ENCODE measurements around the gene NUDT15.
A peak's percentile ranks its signal among the peaks of the same experiment; 100 is the strongest.
"Not testable (repeated sequence)": the region's sequence is repeated elsewhere in the genome, so short reads cannot be mapped to it uniquely, and the experiment has no call there.

Gene NUDT15

DNA sequence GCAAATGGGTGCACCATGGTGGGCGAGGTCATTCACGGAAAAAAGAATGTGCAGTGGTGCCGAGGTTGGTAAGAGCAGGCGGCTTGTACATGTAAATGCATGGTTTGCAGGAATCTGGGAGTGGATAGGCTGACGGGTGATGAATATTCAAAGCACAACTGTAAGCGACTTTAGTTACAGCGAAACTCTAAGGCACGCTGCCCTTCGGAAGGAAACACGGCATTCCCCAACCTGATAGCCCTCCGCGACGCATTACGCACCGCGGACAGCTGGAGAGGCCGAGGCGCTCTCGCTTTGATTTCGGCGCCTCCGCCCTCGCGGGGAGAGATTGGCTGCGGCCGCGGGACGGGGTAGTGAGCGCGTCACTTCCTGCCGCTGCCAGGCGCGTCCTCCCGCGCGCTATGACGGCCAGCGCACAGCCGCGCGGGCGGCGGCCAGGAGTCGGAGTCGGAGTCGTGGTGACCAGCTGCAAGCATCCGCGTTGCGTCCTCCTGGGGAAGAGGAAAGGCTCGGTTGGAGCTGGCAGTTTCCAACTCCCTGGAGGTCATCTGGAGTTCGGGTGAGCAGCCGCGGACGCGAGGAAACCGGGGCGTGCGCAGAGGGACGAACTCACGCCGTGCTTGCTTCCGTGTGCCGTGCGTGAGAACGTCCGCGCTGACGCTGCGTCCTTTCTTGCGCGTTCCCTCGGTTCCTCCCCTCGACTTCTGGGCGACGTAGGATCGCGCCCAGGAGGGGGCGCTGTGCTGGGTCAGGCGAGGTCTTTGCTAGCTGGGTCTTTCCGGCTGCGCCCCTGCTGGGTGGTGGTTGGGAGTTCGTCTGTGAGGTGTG, at the start of gene NUDT15:
Gene NUDT15 (plus strand): TSS at position 381 of the 828 bp plus-strand sequence. CDS start 21 bp downstream, at position 402.
- Histone ChIP-seq H3K36me3 (peaks cover 44% of the 10 kb centered on the region), H3K9ac (peak within 1 kb of the TSS; percentile 87), H3K27me3 (no peaks in the 10 kb centered on the region), H3K4me1 (peaks cover 26% of the 10 kb centered on the region), H3K9me3 (peaks cover 20% of the 10 kb centered on the region), H4K20me1 (no peaks in the 10 kb centered on the region), H3K4me2 (peak within 1 kb of the TSS; percentile 82), H3K27ac (peak within 1 kb of the TSS; percentile 95), H3K4me3 (peak within 1 kb of the TSS; percentile 72)
- TF ChIP-seq Cebpa-rat (IDR thresholded peaks at IDR 0.05) = no peak

DNA sequence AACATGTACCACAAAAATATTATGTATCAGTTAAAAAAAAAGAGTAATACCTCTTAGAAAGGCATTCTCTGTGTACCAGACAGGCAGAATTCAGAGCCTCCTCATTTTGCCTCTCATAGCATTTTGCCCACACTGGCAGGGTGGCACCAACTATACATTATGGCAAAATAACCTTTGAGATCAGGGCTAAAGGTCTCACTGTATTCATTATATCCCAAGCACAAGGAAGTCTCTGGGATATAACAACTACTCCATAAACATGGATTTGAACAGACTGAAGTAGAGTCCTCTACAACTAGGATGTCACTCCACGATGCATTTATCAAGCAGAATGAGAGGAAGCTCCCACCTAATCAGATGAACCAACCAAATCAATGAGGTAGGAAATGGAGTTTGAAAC, 47.1 kb upstream of the NUDT15 start:
- TF ChIP-seq Cebpa-rat (IDR thresholded peaks at IDR 0.05) = no peak
- no peaks in the 10 kb centered on the region for H3K27me3 ChIP-seq
- no peak overlapping the region for H3K4me2 ChIP-seq
- peaks cover 7% of the 10 kb centered on the region; the same call in 1 of the 2 replicates for H3K9me3 ChIP-seq
- H3K4me3 ChIP-seq = no peak overlapping the region
- no peaks in the 10 kb centered on the region for H3K4me1 ChIP-seq
- peaks cover 6% of the 10 kb centered on the region; the same call in 1 of the 2 replicates for H4K20me1 ChIP-seq
- H3K27ac ChIP-seq = no peak overlapping the region
- no peak overlapping the region for H3K9ac ChIP-seq
- H3K36me3 ChIP-seq = peaks cover 78% of the 10 kb centered on the region

DNA sequence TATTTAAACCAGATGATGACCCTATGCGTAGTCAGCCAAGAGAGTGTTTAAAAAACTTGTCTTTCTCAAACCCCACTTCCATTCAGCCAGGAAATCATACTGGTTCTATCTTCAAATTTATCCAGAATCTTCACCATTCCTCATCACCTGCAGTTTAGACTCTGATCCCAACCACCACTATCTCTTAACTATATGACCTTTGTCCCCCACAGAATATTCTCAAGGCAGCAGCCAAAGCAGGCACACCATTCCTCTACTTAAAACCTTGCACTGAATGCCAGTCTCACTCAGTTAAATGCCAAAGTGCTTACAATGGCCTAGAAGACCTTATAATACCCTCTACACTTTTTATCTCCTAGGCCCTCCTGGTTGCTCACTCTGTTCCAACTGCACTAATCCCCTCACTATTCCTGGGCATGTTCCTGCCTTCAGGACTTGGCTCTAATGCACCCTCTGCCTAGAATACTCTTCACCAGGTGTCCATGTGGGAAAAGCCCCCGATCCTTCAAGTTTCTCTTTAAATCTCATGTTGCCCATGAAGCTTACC, 46.5 kb upstream of the NUDT15 start:
- no peak overlapping the region for H3K4me3 ChIP-seq
- peaks cover 6% of the 10 kb centered on the region; the same call in 1 of the 2 replicates for H4K20me1 ChIP-seq
- no peak overlapping the region for H3K4me2 ChIP-seq
- no peak for TF ChIP-seq Cebpa-rat (IDR thresholded peaks at IDR 0.05)
- peaks cover 2% of the 10 kb centered on the region; the same call in 1 of the 2 replicates for H3K9me3 ChIP-seq
- peaks cover 75% of the 10 kb centered on the region for H3K36me3 ChIP-seq
- no peak overlapping the region for H3K9ac ChIP-seq
- no peaks in the 10 kb centered on the region for H3K27me3 ChIP-seq
- H3K27ac ChIP-seq = no peak overlapping the region
- no peaks in the 10 kb centered on the region for H3K4me1 ChIP-seq

DNA sequence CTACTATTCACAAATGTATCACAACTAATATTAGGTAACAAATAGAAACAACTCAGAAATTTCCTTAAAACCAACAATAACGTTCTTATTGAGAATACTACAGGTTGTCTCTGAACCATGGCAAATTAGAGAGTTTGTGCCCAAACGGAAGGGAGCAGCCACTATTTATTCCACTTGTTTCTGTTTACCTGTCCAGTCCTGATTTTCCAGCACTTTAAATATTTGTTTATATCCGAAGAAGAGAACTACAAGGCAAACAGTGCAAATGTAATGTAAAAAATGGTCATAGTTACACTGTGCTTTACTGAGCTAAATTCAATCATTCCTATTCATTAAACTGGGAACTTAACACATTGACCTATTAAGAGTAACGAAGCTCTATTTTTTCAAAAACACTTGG, 45.7 kb upstream of the NUDT15 start:
- H3K27me3 ChIP-seq = no peaks in the 10 kb centered on the region
- H3K36me3 ChIP-seq = peaks cover 75% of the 10 kb centered on the region
- peaks cover 6% of the 10 kb centered on the region; the same call in 1 of the 2 replicates for H4K20me1 ChIP-seq
- H3K9ac ChIP-seq = no peak overlapping the region
- no peak overlapping the region for H3K4me3 ChIP-seq
- H3K4me2 ChIP-seq = no peak overlapping the region
- no peak for TF ChIP-seq Cebpa-rat (IDR thresholded peaks at IDR 0.05)
- no peaks in the 10 kb centered on the region for H3K4me1 ChIP-seq
- no peak overlapping the region for H3K27ac ChIP-seq
- no peaks in the 10 kb centered on the region for H3K9me3 ChIP-seq

DNA sequence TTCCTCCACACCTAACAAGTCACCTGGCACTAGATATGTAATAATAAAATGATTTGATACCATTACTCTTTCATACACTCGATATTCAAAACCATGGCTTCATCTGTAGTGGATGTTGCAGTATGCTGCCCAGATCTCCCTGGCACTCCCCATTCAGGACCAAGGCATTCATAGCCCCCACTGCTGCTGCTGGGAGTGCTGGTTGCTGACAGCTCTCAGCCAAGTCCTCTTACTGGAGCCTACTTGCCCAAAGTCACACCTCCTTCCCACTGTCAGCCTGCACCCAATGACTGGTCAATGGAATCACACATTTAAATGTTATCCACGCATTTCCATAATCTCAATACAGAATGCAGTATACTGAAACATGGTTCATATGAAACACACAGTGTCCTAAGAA, 40.1 kb upstream of the NUDT15 start:
- Histone ChIP-seq H3K9me3 (no peaks in the 10 kb centered on the region), H3K9ac (no peak overlapping the region), H3K27ac (no peak overlapping the region), H3K4me2 (no peak overlapping the region), H3K36me3 (peaks cover 43% of the 10 kb centered on the region), H3K4me1 (peaks cover 21% of the 10 kb centered on the region), H3K27me3 (no peaks in the 10 kb centered on the region), H3K4me3 (no peak overlapping the region), H4K20me1 (peaks cover 10% of the 10 kb centered on the region; the same call in 1 of the 2 replicates)
- no peak for TF ChIP-seq Cebpa-rat (IDR thresholded peaks at IDR 0.05)

DNA sequence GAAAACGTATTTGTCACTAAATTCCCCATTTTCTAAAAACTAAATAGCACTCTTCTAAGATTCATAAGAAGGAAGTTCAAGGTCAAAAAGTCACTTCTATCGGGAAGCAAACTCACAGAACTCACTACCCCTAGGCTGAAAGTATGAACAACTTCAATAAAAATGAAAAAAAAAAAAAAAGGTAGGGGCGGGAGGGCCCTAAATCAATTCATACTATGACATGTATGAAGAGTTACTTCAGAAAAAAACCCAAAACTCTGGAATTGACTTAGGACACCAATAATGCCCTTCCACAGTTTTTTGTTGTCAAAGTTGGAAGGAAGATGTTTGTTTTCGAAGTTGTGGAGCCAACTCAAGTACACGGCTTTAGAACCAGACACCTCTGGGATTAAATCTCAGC, 37.6 kb upstream of the NUDT15 start:
- no peak for TF ChIP-seq Cebpa-rat (IDR thresholded peaks at IDR 0.05)
- Histone ChIP-seq H3K4me1 (peaks cover 21% of the 10 kb centered on the region), H3K9me3 (no peaks in the 10 kb centered on the region), H3K4me2 (peak overlapping the region; percentile 85), H3K27ac (no peak overlapping the region), H4K20me1 (peaks cover 10% of the 10 kb centered on the region; the same call in 1 of the 2 replicates), H3K9ac (peak overlapping the region; percentile 92; the same call in 1 of the 2 replicates), H3K27me3 (no peaks in the 10 kb centered on the region), H3K4me3 (peak overlapping the region; percentile 94), H3K36me3 (peaks cover 20% of the 10 kb centered on the region)

DNA sequence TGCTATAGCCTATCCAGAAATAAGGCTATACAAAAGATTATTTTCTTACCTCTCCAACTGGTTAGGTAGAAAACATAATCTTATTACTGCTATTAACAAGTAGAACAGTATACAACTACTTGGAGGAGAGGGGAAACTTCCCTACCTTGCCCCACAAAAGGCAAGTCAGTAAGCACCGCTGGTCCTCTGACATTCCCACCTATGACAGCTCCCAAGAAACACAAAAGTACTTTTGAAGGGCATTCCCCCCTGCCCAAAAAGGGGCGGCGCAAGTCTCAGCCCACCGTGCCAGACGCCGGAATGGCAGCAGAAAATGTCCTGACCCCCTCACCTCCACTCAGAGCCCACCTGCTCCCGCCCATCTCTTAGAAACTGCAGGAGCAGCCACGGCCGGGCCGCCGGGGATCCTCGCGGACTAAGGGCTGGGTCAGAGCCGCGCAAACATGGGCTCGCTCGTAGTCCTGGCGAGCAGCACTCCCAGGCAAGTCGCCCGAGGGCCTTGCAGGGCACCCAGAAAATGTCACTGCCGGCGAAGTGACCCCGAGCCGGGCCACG, 36.9 kb upstream of the NUDT15 start:
- H3K27me3 ChIP-seq = no peaks in the 10 kb centered on the region
- H3K27ac ChIP-seq = peak overlapping the region; percentile 86

DNA sequence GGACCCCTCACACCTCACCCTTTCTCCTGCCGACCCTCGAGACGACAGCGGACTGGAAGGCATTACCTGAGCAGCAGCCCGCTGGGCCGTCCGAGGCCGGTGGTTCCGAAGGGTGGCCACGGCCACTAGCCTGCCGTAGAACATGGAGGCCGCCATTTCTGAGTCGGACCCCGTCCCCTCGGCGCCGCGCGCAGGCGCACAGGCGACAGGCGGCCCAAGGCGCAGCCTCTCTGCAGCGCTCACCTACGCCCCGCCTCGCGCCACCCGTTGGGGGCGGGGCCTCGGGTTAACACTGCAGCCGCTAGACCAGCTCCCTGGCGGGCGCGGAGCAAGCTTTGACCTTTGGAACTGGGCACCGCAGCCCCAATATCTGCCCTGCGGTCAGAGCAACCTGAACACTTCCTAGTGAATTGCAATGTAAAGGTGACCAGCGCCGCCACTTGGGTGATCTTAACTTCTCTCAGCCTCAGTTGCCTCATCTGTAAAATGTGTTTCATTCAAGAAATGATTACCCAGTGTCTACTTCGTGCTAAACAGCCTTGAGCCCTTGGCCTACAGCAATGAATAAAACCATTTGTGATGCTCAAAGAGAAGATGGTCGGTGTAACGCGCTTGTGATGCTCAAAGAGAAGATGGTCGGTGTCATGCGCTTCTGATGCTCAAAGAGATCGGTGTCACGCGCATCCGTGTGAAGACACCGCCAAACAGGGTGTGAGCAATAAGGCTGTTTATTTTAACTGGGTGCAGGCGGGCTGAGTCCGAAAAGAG, 36.2 kb upstream of the NUDT15 start, which contains the start of gene SUCLA2:
Gene SUCLA2 (minus strand): TSS at position 160 of the 768 bp plus-strand sequence. CDS start 4 bp downstream, at position 156.
- Histone ChIP-seq H3K4me1 (peaks cover 21% of the 10 kb centered on the region), H4K20me1 (peaks cover 10% of the 10 kb centered on the region; the same call in 1 of the 2 replicates), H3K4me2 (peak within 1 kb of the TSS; percentile 85), H3K9me3 (no peaks in the 10 kb centered on the region), H3K27ac (peak within 1 kb of the TSS; percentile 86), H3K36me3 (peaks cover 14% of the 10 kb centered on the region), H3K27me3 (no peaks in the 10 kb centered on the region), H3K4me3 (peak within 1 kb of the TSS; percentile 94), H3K9ac (peak within 1 kb of the TSS; percentile 92)
- no peak for TF ChIP-seq Cebpa-rat (IDR thresholded peaks at IDR 0.05)

More for the DNA sequence above, 36.9 kb upstream of the NUDT15 start:
- peak overlapping the region; percentile 92 for H3K9ac ChIP-seq
- peaks cover 19% of the 10 kb centered on the region for H3K36me3 ChIP-seq
- peak overlapping the region; percentile 85 for H3K4me2 ChIP-seq
- TF ChIP-seq Cebpa-rat (IDR thresholded peaks at IDR 0.05) = no peak
- peak overlapping the region; percentile 94 for H3K4me3 ChIP-seq
- H3K9me3 ChIP-seq = no peaks in the 10 kb centered on the region
- H4K20me1 ChIP-seq = peaks cover 10% of the 10 kb centered on the region; the same call in 1 of the 2 replicates
- H3K4me1 ChIP-seq = peaks cover 21% of the 10 kb centered on the region

DNA sequence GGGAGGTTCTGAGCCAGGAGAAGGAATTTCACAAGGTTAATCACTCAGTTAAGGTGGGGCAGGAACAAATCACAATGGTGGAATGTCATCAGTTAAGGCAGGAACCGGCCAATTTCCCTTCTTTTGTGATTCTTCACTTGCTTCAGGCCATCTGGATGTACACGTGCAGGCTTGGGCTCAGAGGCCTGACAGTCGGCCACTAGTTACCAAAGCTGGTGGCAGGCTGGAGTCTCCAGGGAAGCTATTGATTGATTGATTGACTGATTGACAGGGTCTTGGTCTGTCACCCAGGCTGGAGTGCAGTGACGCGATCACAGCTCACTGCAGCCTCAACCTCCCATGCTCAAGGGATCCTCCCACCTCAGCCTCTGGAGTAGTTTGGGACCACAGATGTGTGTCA, 35.5 kb upstream of the NUDT15 start:
- not testable (repeated sequence) for H3K4me3 ChIP-seq, H3K36me3 ChIP-seq, H3K27me3 ChIP-seq, H3K9me3 ChIP-seq, H3K27ac ChIP-seq, H3K9ac ChIP-seq
- Histone ChIP-seq H3K4me1 (peaks cover 21% of the 10 kb centered on the region), H4K20me1 (peaks cover 10% of the 10 kb centered on the region; the same call in 1 of the 2 replicates), H3K4me2 (peak overlapping the region; percentile 36; the same call in 1 of the 2 replicates)
